ENCODE data around the gene PITHD1.

Gene PITHD1

GRCh38 chr1:23798662-23799142 lies 20.5 kb downstream of the PITHD1 start:
- Histone ChIP-seq H3K9ac (ENCODE audit: low read length) (no peak overlapping the region), H3K79me2 (ENCODE audit: insufficient read depth, low read length) (no peaks in the 10 kb centered on the region), H3K4me3 (ENCODE audit: low read depth, low read length, poor library complexity, severe bottlenecking) (no peak overlapping the region), H3K4me2 (ENCODE audit: low read length) (peak overlapping the region; percentile 93; the same call in 1 of the 2 replicates), H3K36me3 (ENCODE audit: insufficient read depth, low read length) (peaks cover 20% of the 10 kb centered on the region; the same call in 1 of the 2 replicates), H3K9me3 (ENCODE audit: low read length) (no peaks in the 10 kb centered on the region), H4K20me1 (ENCODE audit: insufficient read depth, low read length) (no peaks in the 10 kb centered on the region), H3F3A (ENCODE audit: insufficient read depth, low read length) (no peaks in the 10 kb centered on the region), H3K27me3 (ENCODE audit: insufficient read depth, low read length) (no peaks in the 10 kb centered on the region), H3K4me1 (ENCODE audit: insufficient read depth, low read length, severe bottlenecking) (peaks cover 21% of the 10 kb centered on the region), H3K9me2 (ENCODE audit: low read depth, low read length) (no peaks in the 10 kb centered on the region), H3K27ac (ENCODE audit: low read depth, low read length, poor library complexity, severe bottlenecking) (peak overlapping the region; percentile 18), H2AFZ (ENCODE audit: low read length) (no peak overlapping the region)
- TF ChIP-seq, protein P1, sequence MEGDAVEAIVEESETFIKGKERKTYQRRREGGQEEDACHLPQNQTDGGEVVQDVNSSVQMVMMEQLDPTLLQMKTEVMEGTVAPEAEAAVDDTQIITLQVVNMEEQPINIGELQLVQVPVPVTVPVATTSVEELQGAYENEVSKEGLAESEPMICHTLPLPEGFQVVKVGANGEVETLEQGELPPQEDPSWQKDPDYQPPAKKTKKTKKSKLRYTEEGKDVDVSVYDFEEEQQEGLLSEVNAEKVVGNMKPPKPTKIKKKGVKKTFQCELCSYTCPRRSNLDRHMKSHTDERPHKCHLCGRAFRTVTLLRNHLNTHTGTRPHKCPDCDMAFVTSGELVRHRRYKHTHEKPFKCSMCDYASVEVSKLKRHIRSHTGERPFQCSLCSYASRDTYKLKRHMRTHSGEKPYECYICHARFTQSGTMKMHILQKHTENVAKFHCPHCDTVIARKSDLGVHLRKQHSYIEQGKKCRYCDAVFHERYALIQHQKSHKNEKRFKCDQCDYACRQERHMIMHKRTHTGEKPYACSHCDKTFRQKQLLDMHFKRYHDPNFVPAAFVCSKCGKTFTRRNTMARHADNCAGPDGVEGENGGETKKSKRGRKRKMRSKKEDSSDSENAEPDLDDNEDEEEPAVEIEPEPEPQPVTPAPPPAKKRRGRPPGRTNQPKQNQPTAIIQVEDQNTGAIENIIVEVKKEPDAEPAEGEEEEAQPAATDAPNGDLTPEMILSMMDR (IDR thresholded peaks at IDR 0.05; ENCODE audit: low read length) = peak; percentile 52
- TF ChIP-seq EZH2 (IDR thresholded peaks at IDR 0.05; ENCODE audit: borderline replicate concordance, low read length) = no peak

GRCh38 chr1:23799255-23799569 lies 21.0 kb downstream of the PITHD1 start:
- H3K36me3 ChIP-seq (ENCODE audit: insufficient read depth, low read length) = peaks cover 20% of the 10 kb centered on the region; the same call in 1 of the 2 replicates
- H3K79me2 ChIP-seq (ENCODE audit: insufficient read depth, low read length) = no peaks in the 10 kb centered on the region
- H3K27ac ChIP-seq (ENCODE audit: low read depth, low read length, poor library complexity, severe bottlenecking) = peak overlapping the region; percentile 18
- no peaks in the 10 kb centered on the region for H3K9me2 ChIP-seq (ENCODE audit: low read depth, low read length)
- H3K4me3 ChIP-seq (ENCODE audit: low read depth, low read length, poor library complexity, severe bottlenecking) = peak overlapping the region; percentile 86
- no peak overlapping the region for H2AFZ ChIP-seq (ENCODE audit: low read length)
- peak overlapping the region; percentile 93 for H3K4me2 ChIP-seq (ENCODE audit: low read length)
- H3K9ac ChIP-seq (ENCODE audit: low read length) = peak overlapping the region; percentile 93; the same call in 1 of the 2 replicates
- H4K20me1 ChIP-seq (ENCODE audit: insufficient read depth, low read length) = no peaks in the 10 kb centered on the region
- no peaks in the 10 kb centered on the region for H3K27me3 ChIP-seq (ENCODE audit: insufficient read depth, low read length)
- peaks cover 21% of the 10 kb centered on the region for H3K4me1 ChIP-seq (ENCODE audit: insufficient read depth, low read length, severe bottlenecking)
- TF ChIP-seq EZH2 (IDR thresholded peaks at IDR 0.05; ENCODE audit: borderline replicate concordance, low read length) = no peak
- no peaks in the 10 kb centered on the region for H3F3A ChIP-seq (ENCODE audit: insufficient read depth, low read length)
- H3K9me3 ChIP-seq (ENCODE audit: low read length) = no peaks in the 10 kb centered on the region

DNA sequence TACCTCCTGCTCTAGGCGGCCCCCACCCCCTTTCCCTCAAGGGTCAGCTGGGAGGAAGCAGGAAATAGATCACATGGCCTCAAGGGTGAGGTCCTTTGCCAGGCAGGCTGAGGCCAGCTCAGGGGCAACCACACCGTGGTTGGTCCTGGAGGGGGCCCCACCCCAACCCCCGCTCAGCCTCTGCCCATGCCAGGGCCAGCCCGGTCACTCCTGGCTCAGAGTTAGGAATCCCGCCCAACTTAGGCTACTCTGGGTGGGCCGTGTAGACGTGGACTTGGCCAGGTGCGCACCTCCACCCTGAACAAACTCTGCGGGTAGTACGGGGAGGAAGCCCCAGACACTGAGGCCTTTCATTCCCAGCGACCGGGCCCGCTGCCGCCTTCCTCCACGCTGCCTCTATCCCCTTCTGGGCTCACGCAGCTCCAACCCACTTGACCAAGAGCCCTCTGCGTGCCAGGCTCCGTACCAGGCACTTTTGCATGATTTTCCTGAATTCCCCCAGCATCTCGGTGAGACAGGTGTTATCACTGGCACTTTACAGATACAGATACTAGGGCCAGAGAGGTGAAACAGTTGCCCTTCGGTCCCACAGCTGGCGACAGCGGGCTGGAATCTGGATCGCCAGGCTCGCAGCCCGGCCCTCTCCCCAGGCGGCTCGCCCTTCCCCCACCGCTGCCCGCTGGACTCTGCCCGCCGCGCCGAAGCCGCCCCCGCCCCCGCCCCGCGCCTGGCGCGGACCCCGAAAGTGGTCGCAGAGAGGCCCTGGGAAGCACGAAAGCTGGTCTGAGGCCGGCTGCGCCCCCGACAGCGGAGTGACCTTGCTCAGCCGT lies 21.6 kb downstream of the PITHD1 start:
- no peaks in the 10 kb centered on the region for H3K27me3 ChIP-seq (ENCODE audit: insufficient read depth, low read length)
- H3K4me1 ChIP-seq (ENCODE audit: insufficient read depth, low read length, severe bottlenecking) = peaks cover 21% of the 10 kb centered on the region
- TF ChIP-seq, protein P1 (IDR thresholded peaks at IDR 0.05; ENCODE audit: low read length) = no peak
- TF ChIP-seq EZH2 (IDR thresholded peaks at IDR 0.05; ENCODE audit: borderline replicate concordance, low read length) = no peak
- H3F3A ChIP-seq (ENCODE audit: insufficient read depth, low read length) = no peaks in the 10 kb centered on the region
- peak overlapping the region; percentile 18 for H3K27ac ChIP-seq (ENCODE audit: low read depth, low read length, poor library complexity, severe bottlenecking)
- H3K4me2 ChIP-seq (ENCODE audit: low read length) = peak overlapping the region; percentile 93
- H3K9me2 ChIP-seq (ENCODE audit: low read depth, low read length) = no peaks in the 10 kb centered on the region
- H3K9me3 ChIP-seq (ENCODE audit: low read length) = no peaks in the 10 kb centered on the region
- no peaks in the 10 kb centered on the region for H3K79me2 ChIP-seq (ENCODE audit: insufficient read depth, low read length)
- peak overlapping the region; percentile 86 for H3K4me3 ChIP-seq (ENCODE audit: low read depth, low read length, poor library complexity, severe bottlenecking)
- H2AFZ ChIP-seq (ENCODE audit: low read length) = no peak overlapping the region
- H3K9ac ChIP-seq (ENCODE audit: low read length) = peak overlapping the region; percentile 93
- no peaks in the 10 kb centered on the region for H4K20me1 ChIP-seq (ENCODE audit: insufficient read depth, low read length)
- peaks cover 20% of the 10 kb centered on the region; the same call in 1 of the 2 replicates for H3K36me3 ChIP-seq (ENCODE audit: insufficient read depth, low read length)
